Measurements from ENCODE around the gene PTRH1. TPM values are rescaled to one million over a fixed set of nuclear protein-coding genes. Genes with fewer than 3 reads are reported as not detected.

The PTRH1 gene
- total RNA-seq, 1 donor from 2014 or later: 13.3 TPM

DNA sequence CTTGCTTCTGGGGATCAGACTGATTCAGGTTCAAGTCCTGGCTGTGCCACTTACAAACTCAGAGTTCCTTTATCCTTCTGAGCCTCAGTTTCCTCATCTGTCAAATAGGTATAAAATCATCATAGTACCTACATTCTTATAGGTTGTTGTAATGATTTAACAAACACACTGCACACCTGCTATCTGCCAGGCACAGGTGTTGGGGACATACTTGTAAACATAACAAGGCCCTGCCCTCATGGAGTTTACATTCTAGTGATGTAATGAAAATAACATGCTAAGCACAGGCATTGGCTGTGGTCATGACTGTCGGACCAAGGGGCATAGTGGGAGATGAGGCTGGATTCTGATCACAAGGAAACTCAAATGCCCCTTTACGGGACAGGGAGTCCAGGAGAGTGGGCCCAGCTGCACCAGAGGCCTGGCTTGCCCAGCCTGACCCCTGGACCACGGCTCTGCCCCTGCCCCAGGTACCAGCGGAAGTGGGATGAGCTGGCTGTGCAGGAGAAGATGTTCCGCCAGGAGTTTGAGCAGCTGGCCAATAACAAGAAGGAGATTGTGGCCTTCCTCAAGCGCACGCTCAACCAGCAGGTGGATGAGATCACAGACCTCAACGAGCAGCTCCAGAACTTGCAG lies 6.4 kb downstream of the PTRH1 start:
- no peak overlapping the region for H3K4me3 Mint-ChIP-seq (ENCODE audit: unreplicated experiment)
- H3K27ac Mint-ChIP-seq (ENCODE audit: unreplicated experiment): no peak overlapping the region
- H3K36me3 Mint-ChIP-seq (ENCODE audit: low read depth): no peaks in the 10 kb centered on the region
- H3K27me3 Mint-ChIP-seq (ENCODE audit: low read depth): no peaks in the 10 kb centered on the region
- TF ChIP-seq, protein P1, sequence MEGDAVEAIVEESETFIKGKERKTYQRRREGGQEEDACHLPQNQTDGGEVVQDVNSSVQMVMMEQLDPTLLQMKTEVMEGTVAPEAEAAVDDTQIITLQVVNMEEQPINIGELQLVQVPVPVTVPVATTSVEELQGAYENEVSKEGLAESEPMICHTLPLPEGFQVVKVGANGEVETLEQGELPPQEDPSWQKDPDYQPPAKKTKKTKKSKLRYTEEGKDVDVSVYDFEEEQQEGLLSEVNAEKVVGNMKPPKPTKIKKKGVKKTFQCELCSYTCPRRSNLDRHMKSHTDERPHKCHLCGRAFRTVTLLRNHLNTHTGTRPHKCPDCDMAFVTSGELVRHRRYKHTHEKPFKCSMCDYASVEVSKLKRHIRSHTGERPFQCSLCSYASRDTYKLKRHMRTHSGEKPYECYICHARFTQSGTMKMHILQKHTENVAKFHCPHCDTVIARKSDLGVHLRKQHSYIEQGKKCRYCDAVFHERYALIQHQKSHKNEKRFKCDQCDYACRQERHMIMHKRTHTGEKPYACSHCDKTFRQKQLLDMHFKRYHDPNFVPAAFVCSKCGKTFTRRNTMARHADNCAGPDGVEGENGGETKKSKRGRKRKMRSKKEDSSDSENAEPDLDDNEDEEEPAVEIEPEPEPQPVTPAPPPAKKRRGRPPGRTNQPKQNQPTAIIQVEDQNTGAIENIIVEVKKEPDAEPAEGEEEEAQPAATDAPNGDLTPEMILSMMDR (IDR thresholded peaks at IDR 0.05): no peak
- H3K9me3 Mint-ChIP-seq (ENCODE audit: low read depth): peaks cover 3% of the 10 kb centered on the region
- no peaks in the 10 kb centered on the region for H3K4me1 Mint-ChIP-seq (ENCODE audit: low read depth)
- DNase-seq (ENCODE audit: low spot score): no peak

DNA sequence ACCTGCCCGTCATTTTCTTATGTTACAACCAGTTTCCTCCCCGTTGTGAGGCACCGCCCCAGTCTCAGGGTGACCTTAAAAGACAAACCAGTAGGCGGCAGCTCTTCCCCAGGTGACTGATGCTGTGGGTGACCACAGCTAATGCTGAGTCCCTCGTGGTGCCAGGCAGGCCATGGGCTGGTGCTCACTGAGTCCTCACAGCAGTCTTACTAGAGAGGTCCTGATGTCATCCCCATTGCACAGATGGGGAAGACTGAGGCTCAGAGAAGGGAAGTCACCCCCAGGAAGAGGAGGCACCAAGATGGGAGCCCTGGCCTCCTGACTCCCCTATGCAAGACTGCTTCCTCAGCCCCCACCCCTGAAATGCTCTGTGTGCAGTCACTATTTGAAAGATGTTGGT lies 7.7 kb downstream of the PTRH1 start:
- TF ChIP-seq, protein P1 (IDR thresholded peaks at IDR 0.05): no peak
- H3K27ac Mint-ChIP-seq (ENCODE audit: unreplicated experiment): no peak overlapping the region

DNA sequence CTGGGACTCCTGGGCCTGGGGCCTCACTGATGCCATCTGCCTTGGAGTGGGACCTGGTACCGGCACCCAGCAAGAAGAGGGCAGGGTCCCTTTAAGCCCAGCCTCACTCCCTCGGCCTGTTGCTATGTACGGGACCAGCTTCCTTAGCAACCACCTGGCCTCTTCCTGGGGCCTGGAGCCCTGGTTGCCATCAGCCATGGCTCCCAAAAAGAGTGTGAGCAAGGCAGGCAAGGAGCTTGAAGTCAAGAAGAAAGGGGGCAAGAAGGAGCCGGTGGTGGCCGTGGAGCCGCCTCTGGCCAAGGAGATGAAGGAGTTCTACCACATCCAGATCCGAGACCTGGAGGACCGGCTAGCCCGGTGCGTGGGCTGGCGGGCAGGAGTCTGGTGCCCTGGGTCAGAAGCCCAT lies 8.6 kb downstream of the PTRH1 start, which contains the start of gene CFAP157:
CFAP157 (plus strand) TSS at position 153 of the 406 bp plus-strand sequence; CDS start at position 197, 44 bp downstream.
- no peaks in the 10 kb centered on the region for H3K36me3 Mint-ChIP-seq (ENCODE audit: low read depth)
- no peaks in the 10 kb centered on the region for H3K4me1 Mint-ChIP-seq (ENCODE audit: low read depth)
- no peak for DNase-seq (ENCODE audit: low spot score)
- TF ChIP-seq, protein P1 (IDR thresholded peaks at IDR 0.05): no peak
- H3K27ac Mint-ChIP-seq (ENCODE audit: unreplicated experiment): no peak within 1 kb of the TSS
- no peaks in the 10 kb centered on the region for H3K27me3 Mint-ChIP-seq (ENCODE audit: low read depth)
- no peak within 1 kb of the TSS for H3K4me3 Mint-ChIP-seq (ENCODE audit: unreplicated experiment)
- H3K9me3 Mint-ChIP-seq (ENCODE audit: low read depth): peaks cover 3% of the 10 kb centered on the region

More for the DNA sequence above, 7.7 kb downstream of the PTRH1 start:
- Mint-ChIP-seq H3K4me3 (ENCODE audit: unreplicated experiment) (no peak overlapping the region), H3K27me3 (ENCODE audit: low read depth) (no peaks in the 10 kb centered on the region), H3K4me1 (ENCODE audit: low read depth) (no peaks in the 10 kb centered on the region), H3K36me3 (ENCODE audit: low read depth) (no peaks in the 10 kb centered on the region), H3K9me3 (ENCODE audit: low read depth) (peaks cover 3% of the 10 kb centered on the region)
- no peak for DNase-seq (ENCODE audit: low spot score)

DNA sequence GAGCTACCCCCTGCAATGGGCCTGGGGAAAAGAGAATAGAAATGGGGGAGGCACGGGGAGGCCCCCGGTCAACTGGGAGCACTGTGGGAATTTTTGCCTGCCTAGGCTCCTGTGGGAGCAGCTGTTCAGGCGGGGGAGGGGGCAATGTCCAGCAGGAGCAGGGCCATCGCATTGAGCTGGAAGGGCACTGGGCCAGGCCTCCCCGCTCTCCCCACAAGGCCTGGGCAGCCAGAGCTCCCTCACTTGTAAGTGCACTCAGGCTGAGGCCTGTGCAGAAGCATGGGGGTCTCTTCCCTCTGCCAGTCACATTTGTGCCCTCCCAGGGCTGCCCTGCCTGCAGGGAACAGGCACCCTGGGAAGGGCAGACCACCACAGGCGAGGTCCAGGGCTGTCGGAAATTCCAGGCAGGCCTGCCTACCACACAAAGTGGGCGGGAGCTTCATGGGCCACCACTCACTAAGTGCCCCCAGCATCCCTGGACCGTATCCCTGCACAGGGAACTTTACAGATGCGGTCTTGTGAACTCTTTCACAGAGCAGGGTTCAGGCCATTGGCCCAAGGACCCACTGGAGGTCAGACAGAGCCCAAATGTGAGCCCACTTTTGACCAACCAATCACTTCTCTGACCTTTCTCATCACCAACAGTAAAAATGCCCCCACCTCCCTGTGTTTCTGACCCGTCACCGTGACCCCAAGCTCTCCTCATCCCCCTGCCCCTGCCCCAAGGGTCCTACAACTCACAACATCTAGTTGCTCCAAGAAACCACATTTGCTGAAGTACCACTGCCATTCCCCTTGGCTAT lies 9.7 kb downstream of the PTRH1 start:
- TF ChIP-seq, protein P1 (IDR thresholded peaks at IDR 0.05): no peak
- peaks cover 3% of the 10 kb centered on the region for H3K9me3 Mint-ChIP-seq (ENCODE audit: low read depth)
- no peak overlapping the region for H3K4me3 Mint-ChIP-seq (ENCODE audit: unreplicated experiment)
- DNase-seq (ENCODE audit: low spot score): no peak
- no peak overlapping the region for H3K27ac Mint-ChIP-seq (ENCODE audit: unreplicated experiment)
- no peaks in the 10 kb centered on the region for H3K4me1 Mint-ChIP-seq (ENCODE audit: low read depth)
- H3K36me3 Mint-ChIP-seq (ENCODE audit: low read depth): no peaks in the 10 kb centered on the region
- no peaks in the 10 kb centered on the region for H3K27me3 Mint-ChIP-seq (ENCODE audit: low read depth)

DNA sequence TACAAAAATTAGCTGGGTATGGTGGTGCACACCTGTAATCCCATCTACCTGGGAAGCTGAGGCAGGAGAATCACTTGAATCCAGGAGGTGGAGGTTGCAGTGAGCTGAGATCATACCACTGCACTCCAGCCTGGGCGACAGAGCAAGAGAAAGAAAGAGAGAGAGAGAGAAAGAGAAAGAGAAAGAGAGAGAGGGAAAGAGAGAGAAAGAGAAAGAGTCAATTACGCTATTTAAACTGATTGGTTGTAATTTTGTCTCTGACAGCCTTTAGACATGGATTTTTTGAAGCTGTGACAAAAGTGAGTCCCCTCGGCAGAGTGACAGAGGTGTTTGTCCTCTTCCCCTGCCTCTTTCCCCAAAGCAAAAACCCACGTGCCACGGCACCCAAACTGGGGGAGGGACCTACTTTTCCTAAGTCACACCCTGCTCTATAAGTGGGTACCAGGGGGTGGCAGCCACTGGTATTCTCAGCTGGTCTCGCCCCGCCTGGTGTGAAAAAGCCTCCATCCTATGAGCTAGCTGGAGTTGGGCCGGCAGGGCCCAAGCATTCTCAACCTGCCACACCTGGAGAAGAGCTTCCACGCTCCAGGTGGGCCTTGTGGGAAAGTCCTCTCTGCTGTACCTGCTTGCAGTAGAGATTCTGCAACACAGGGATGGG lies 12.0 kb downstream of the PTRH1 start:
- TF ChIP-seq, protein P1 (IDR thresholded peaks at IDR 0.05): no peak
- DNase-seq (ENCODE audit: low spot score): no peak
- Mint-ChIP-seq H3K4me3 (ENCODE audit: unreplicated experiment) (no peak overlapping the region), H3K27me3 (ENCODE audit: low read depth) (no peaks in the 10 kb centered on the region), H3K9me3 (ENCODE audit: low read depth) (peaks cover under 1% of the 10 kb centered on the region), H3K36me3 (ENCODE audit: low read depth) (no peaks in the 10 kb centered on the region), H3K27ac (ENCODE audit: unreplicated experiment) (no peak overlapping the region), H3K4me1 (ENCODE audit: low read depth) (peaks cover 8% of the 10 kb centered on the region)

Data from chondrocyte (in vitro differentiated cells).